Loucy (cell line): ENCODE measurements around the gene SH3PXD2B.

Experiments
- H2AFZ ChIP-seq: fragments of 200-600 bp; sonication (generic); 2 replicates; pipeline ENCODE4 v1.6.0; 2016; ENCODE audit warnings: antibody characterized with exemption, mild to moderate bottlenecking, low read length, moderate library complexity
- H3F3A ChIP-seq: fragments of 200-600 bp; 2 replicates; pipeline ENCODE4 v1.6.0; 2016; ENCODE audit warnings: antibody characterized with exemption, low read depth, mild to moderate bottlenecking
- H3K27me3 ChIP-seq: fragments of 200-600 bp; sonication (generic); 2 replicates; pipeline ENCODE4 v1.6.1; 2014; ENCODE audit warnings: low read length, mild to moderate bottlenecking; ENCODE audit not compliant: insufficient read depth, poor library complexity, severe bottlenecking
- H3K36me3 ChIP-seq: fragments of 200-600 bp; sonication (generic); 2 replicates; pipeline ENCODE4 v1.6.1; 2016; ENCODE audit warnings: low read length; ENCODE audit not compliant: insufficient read depth
- H3K4me1 ChIP-seq: fragments of 200-600 bp; sonication (generic); 2 replicates; pipeline ENCODE4 v1.5.1; 2014; ENCODE audit warnings: low read length, mild to moderate bottlenecking; ENCODE audit not compliant: insufficient read depth, poor library complexity, severe bottlenecking
- H3K4me2 ChIP-seq: fragments of 200-600 bp; sonication (generic); 2 replicates; pipeline ENCODE4 v1.6.0; 2014; ENCODE audit warnings: antibody characterized with exemption, low read length, low read depth, mild to moderate bottlenecking; ENCODE audit not compliant: poor library complexity, severe bottlenecking
- H3K4me3 ChIP-seq: fragments of 200-600 bp; sonication (generic); 2 replicates; pipeline ENCODE4 v1.5.1; 2014; ENCODE audit warnings: low read length, mild to moderate bottlenecking, mixed read lengths; ENCODE audit not compliant: poor library complexity, severe bottlenecking
- H3K79me2 ChIP-seq: fragments of 200-600 bp; sonication (generic); 2 replicates; pipeline ENCODE4 v1.6.1; 2014; ENCODE audit warnings: low read length; ENCODE audit not compliant: insufficient read depth
- H3K9ac ChIP-seq: fragments of 200-600 bp; sonication (generic); 2 replicates; pipeline ENCODE4 v1.6.0; 2014; ENCODE audit warnings: mild to moderate bottlenecking, low read depth, low read length, moderate library complexity; ENCODE audit not compliant: poor library complexity, severe bottlenecking
- H3K9me2 ChIP-seq: fragments of 200-600 bp; sonication (generic); replicated peaks from 2 replicates; pipeline ENCODE4 v1.6.1; 2016; ENCODE audit warnings: low read depth, low read length, mixed read lengths
- H3K9me3 ChIP-seq: fragments of 200-600 bp; sonication (generic); 2 replicates; pipeline ENCODE4 v1.6.1; 2014; ENCODE audit warnings: mild to moderate bottlenecking, antibody characterized with exemption, low read length, low read depth; ENCODE audit not compliant: insufficient read depth
- H4K20me1 ChIP-seq: fragments of 200-600 bp; sonication (generic); 2 replicates; pipeline ENCODE4 v1.6.0; 2014; ENCODE audit warnings: antibody characterized with exemption, low read length, mild to moderate bottlenecking; ENCODE audit not compliant: insufficient read depth, poor library complexity, severe bottlenecking
- CTCF ChIP-seq: fragments of 200-600 bp; sonication (generic); conservative IDR thresholded peaks from 2 replicates; pipeline ENCODE4 v1.5.1; 2014; ENCODE audit warnings: mild to moderate bottlenecking, antibody characterized with exemption, low read length
- EZH2phosphoT487 ChIP-seq: fragments of 200-600 bp; IDR thresholded peaks from 2 replicates; pipeline ENCODE4 v1.6.1; 2018; ENCODE audit warnings: antibody characterized with exemption, mild to moderate bottlenecking, moderate library complexity, borderline replicate concordance

The SH3PXD2B gene

GRCh38 chr5:172417983-172418630 lies 36.2 kb downstream of the SH3PXD2B start:
- H2AFZ ChIP-seq: no peak overlapping the region
- no peak overlapping the region for H3K4me3 ChIP-seq
- TF ChIP-seq EZH2phosphoT487: no peak
- no peaks in the 10 kb centered on the region for H4K20me1 ChIP-seq
- no peak overlapping the region for H3K9ac ChIP-seq
- H3K9me3 ChIP-seq: no peaks in the 10 kb centered on the region
- H3K79me2 ChIP-seq: no peaks in the 10 kb centered on the region
- H3K4me1 ChIP-seq: no peaks in the 10 kb centered on the region
- H3F3A ChIP-seq: no peaks in the 10 kb centered on the region
- H3K36me3 ChIP-seq: no peaks in the 10 kb centered on the region; the same call in 1 of the 2 replicates
- H3K9me2 ChIP-seq: no peaks in the 10 kb centered on the region
- H3K4me2 ChIP-seq: no peak overlapping the region
- H3K27me3 ChIP-seq: no peaks in the 10 kb centered on the region

- TF ChIP-seq CTCF (no peak), EZH2phosphoT487 (no peak)
- Histone ChIP-seq H3K4me2 (no peak overlapping the region), H3K36me3 (no peaks in the 10 kb centered on the region; the same call in 1 of the 2 replicates), H2AFZ (no peak overlapping the region), H3K9me3 (no peaks in the 10 kb centered on the region), H3K27me3 (no peaks in the 10 kb centered on the region), H3K79me2 (no peaks in the 10 kb centered on the region), H3K4me3 (no peak overlapping the region), H3K9ac (no peak overlapping the region), H3K4me1 (no peaks in the 10 kb centered on the region), H3K9me2 (no peaks in the 10 kb centered on the region), H4K20me1 (no peaks in the 10 kb centered on the region), H3F3A (no peaks in the 10 kb centered on the region)
These were observed 37.0 kb downstream of the SH3PXD2B start for GRCh38 chr5:172417130-172417841.

- no peaks in the 10 kb centered on the region for H3K27me3 ChIP-seq
- TF ChIP-seq EZH2phosphoT487 (no peak), CTCF (no peak)
- no peak overlapping the region for H2AFZ ChIP-seq
- H3F3A ChIP-seq: no peaks in the 10 kb centered on the region
- H3K9me3 ChIP-seq: no peaks in the 10 kb centered on the region
- no peaks in the 10 kb centered on the region for H3K4me1 ChIP-seq
- H3K79me2 ChIP-seq: no peaks in the 10 kb centered on the region
- H3K36me3 ChIP-seq: no peaks in the 10 kb centered on the region; the same call in 1 of the 2 replicates
- H3K9me2 ChIP-seq: no peaks in the 10 kb centered on the region
- no peak overlapping the region for H3K4me2 ChIP-seq
- no peaks in the 10 kb centered on the region for H4K20me1 ChIP-seq
- no peak overlapping the region for H3K4me3 ChIP-seq
- no peak overlapping the region for H3K9ac ChIP-seq
These were observed 38.7 kb downstream of the SH3PXD2B start for GRCh38 chr5:172415362-172416275.
